NB4 (cell line): ENCODE results near the gene CSRNP3.

ENCODE experiments used
- MAX ChIP-seq: IDR thresholded peaks from 2 replicates; pipeline ENCODE4 v1.6.1; 2011; ENCODE audit warnings: low read depth, low read length
- MYC ChIP-seq: IDR thresholded peaks from 2 replicates; pipeline ENCODE4 v1.6.1; 2011; ENCODE audit warnings: low read depth, low read length
- POLR2A ChIP-seq: IDR thresholded peaks from 2 replicates; pipeline ENCODE4 v1.6.1; 2011; ENCODE audit warnings: mild to moderate bottlenecking; ENCODE audit not compliant: insufficient read length; ENCODE audit errors: extremely low read depth
- TF ChIP-seq, protein P1 (sequence below): IDR thresholded peaks from one replicate; pipeline ENCODE4 v1.5.1; 2012; ENCODE audit warnings: low read depth, low read length

DNA sequence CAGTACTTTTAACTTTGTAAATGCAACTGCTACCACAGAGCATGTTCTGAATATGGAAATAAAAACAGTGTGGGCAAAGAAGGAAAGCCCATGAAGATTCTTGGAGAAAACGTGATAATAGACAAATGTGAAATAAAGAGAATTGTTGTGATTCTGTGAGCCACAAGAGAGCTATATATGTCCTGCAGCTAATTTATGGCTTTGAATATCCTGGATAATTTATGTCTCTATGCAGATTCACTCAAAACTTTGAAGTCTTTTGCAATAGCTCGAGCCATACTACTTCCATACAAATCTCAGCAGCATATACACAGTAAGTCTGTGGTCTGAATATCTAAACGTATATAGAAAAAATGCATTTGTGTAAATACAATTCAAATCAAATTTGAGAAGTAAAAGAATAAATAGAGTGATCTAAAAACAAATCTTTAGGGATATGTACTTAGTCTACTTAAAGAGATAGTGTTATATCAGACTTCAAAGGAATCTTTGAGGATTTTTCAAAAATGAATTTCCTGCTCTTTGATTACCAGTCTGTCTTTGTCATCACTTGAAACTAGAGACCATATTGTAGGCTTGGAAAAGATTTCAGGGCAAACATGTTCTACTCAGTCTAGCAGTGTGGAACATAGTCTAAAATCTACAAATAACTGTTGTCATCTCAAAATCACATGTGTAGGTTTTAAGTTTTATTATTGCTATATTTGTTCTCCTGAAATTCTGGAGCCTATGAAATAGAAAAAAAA, 107.1 kb downstream of the CSRNP3 start:
- TF ChIP-seq POLR2A (no peak), MAX (no peak), MYC (no peak)
- TF ChIP-seq, protein P1, sequence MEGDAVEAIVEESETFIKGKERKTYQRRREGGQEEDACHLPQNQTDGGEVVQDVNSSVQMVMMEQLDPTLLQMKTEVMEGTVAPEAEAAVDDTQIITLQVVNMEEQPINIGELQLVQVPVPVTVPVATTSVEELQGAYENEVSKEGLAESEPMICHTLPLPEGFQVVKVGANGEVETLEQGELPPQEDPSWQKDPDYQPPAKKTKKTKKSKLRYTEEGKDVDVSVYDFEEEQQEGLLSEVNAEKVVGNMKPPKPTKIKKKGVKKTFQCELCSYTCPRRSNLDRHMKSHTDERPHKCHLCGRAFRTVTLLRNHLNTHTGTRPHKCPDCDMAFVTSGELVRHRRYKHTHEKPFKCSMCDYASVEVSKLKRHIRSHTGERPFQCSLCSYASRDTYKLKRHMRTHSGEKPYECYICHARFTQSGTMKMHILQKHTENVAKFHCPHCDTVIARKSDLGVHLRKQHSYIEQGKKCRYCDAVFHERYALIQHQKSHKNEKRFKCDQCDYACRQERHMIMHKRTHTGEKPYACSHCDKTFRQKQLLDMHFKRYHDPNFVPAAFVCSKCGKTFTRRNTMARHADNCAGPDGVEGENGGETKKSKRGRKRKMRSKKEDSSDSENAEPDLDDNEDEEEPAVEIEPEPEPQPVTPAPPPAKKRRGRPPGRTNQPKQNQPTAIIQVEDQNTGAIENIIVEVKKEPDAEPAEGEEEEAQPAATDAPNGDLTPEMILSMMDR = no peak
